GM12872 (cell line): ENCODE data around the gene MX1.

ENCODE experiments used
- CTCF ChIP-seq: IDR thresholded peaks from 3 replicates; pipeline ENCODE4 v1.5.1; 2011; ENCODE audit warnings: low read depth, mild to moderate bottlenecking, low read length, moderate library complexity; ENCODE audit not compliant: insufficient read depth

Gene MX1

DNA sequence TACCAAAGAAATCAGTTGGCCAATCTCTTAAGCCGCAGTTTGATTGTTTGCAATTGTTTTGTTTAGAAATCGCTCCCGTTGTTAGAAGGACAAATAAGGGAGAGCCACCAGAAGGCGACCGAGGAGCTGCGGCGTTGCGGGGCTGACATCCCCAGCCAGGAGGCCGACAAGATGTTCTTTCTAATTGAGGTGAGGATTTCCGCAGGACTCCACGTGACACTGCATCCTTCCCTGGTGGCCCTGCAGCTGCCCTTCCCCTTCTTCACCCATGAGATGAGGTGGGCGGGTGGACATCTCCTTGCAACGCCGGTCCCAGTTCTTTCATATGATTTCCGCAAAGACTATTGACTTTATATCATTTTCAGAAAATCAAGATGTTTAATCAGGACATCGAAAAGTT lies 27.2 kb upstream of the MX1 start:
- TF ChIP-seq CTCF = no peak

DNA sequence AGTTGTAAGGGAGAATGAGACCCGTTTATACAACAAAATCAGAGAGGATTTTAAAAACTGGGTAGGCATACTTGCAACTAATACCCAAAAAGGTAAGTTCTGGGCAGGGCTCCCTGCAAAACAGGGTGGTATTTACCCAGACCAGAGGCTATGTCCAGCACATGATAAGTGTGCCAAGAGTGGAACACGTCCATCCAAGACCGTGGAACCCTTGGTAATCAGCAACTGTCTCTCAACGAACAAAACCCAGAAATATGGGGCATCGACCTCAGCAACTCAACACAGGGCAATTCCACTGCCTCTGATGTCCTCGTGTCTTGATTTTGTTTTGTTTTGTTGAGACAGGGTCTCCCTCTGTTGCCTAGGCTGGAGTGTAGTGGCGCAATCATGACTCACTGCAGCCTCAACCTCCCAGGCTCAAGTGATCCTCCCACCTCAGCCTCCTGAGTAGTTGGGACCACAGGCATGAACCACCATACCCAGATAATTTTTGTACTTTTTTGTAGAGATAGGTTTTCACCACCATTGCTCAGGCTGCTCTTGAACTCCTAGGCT lies 26.7 kb upstream of the MX1 start:
- no peak for TF ChIP-seq CTCF

DNA sequence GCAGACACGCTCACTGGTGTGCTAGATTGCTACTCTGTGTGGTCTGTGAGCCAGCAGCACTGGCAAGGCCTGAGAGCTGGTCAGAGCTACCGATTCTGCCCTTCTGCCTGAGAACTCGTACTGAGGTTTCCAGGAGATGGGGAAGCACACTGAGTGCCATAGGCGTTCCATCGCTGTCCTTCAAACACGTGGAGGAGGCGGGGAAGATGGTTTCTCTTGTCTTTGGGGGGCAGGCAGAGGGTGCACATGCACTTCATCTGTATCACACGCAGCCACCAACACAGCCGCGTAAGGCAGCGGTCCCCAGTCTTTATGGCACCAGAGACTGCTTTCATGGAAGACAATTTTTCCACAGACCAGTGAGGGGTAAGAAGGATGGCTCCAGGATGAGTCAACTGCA lies 23.8 kb upstream of the MX1 start:
- TF ChIP-seq CTCF = no peak

- TF ChIP-seq CTCF = no peak
Observed at GRCh38 chr21:41402796-41403195, 23.2 kb upstream of the MX1 start.

DNA sequence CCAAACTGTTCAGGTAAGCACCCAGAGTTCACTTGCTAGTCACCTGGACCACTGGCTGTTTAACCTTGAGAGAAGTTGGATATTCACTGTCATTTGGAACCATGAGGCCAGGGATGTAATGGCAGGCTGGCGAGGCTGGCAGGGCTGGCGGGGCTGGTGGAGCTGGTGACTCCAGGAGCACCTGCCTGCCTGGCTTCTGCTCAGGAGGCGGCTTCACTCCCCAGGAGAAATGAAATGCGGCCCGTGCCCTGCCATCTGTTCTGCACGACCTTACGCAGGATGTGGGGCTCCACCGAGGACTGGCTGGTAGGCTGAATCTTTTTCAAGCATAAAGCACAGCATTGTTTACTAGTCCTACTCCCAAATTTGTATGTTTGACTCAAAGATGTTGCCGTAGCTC lies 22.7 kb upstream of the MX1 start:
- TF ChIP-seq CTCF = no peak

DNA sequence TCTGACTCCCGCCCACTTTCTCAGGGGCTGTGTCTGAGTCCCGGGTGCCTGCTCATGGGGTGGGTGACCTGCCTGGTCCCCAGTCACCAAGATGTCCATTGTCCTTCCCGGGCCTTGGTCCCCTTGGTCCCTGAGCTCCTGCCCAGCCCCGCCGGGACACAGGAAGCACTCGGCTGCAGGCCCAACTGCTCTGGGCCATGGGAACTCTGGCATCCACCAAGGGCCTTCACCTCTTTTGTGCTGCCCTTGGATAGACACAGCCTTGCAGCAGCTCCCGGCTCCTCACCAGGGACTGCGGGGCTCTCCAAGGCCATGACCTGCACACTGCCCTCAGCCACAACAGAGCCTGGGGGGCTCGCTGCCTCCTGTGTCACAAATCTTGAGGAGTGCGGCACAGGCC lies 22.1 kb upstream of the MX1 start:
- no peak for TF ChIP-seq CTCF

DNA sequence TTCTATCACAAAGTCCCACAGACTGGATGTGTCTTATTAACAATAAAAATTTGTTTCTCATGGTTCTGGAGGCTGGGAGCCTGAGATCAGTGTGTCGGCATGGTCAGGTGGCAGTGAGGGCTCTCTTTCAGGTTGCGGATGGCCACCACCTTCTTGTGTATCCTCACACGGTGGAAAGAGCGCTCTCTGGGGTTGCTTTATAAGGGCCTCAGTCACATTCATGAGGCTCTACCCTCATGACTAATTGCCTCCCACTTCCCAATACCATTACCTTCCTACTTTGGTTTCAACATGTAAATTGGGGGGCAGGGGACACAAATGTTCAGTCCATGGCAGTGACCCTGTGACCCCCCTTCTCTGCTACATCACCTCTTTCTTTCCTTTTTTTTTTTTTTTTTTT lies 20.7 kb upstream of the MX1 start:
- no peak for TF ChIP-seq CTCF

DNA sequence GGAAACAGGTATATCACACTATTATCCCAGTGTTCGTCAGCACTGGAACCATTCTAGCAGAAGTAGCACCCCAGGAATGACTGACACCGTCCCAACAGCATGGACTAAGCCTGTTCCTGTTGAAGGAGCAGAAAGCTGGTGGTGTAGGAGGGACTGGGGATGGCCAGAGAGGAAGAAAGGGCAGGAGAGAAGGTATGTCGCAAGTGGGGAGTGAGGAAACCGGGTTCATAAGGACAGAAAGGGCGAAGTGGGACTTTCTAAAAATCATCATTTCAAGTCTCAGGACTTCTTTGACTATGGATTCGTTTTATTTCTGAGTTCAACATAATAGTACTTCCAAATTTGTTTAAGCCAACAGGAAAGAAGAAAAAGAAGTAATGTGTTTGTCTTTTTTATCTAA lies 19.7 kb upstream of the MX1 start:
- no peak for TF ChIP-seq CTCF
